Measurements from ENCODE around the gene PEX14. TPM values are rescaled to one million over a fixed set of nuclear protein-coding genes. Genes with fewer than 3 reads are reported as not detected.

The PEX14 gene
- total RNA-seq, 4 donors from 2014 or later, result 16.3 to 29.7 (median 26.2) TPM

DNA sequence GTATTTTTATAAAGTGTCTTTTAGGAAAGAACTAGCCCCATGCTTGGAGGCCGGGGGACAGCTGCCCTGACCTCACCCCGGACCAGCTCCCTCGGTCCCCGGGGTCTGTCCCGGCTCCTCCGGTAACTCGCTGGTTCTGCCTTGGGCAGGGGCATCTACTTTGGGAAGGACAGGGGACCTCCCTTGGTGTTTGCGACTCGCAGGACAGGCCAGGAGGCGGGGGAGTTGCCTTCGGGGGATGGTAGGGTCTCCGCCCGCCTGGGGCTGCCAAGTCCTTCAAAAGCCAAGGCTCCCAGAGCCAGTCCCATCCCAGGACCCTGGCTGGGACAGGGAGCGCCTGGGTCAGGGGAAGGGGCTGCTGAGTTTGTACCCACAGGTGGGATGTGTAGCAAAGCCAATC, 157.9 kb downstream of the PEX14 start:
- H3K36me3 ChIP-seq, result peaks cover 0 to 16% (median 0%) of the 10 kb centered on the region in 3 donors
- no peak for DNase-seq
- peaks cover 0 to 7% (median 0%) of the 10 kb centered on the region in 4 donors for H3K4me1 ChIP-seq
- H3K9me3 ChIP-seq, result no peaks in the 10 kb centered on the region
- no peak overlapping the region for H3K4me3 ChIP-seq
- no peak overlapping the region for H3K27ac ChIP-seq
- TF ChIP-seq, protein P1, sequence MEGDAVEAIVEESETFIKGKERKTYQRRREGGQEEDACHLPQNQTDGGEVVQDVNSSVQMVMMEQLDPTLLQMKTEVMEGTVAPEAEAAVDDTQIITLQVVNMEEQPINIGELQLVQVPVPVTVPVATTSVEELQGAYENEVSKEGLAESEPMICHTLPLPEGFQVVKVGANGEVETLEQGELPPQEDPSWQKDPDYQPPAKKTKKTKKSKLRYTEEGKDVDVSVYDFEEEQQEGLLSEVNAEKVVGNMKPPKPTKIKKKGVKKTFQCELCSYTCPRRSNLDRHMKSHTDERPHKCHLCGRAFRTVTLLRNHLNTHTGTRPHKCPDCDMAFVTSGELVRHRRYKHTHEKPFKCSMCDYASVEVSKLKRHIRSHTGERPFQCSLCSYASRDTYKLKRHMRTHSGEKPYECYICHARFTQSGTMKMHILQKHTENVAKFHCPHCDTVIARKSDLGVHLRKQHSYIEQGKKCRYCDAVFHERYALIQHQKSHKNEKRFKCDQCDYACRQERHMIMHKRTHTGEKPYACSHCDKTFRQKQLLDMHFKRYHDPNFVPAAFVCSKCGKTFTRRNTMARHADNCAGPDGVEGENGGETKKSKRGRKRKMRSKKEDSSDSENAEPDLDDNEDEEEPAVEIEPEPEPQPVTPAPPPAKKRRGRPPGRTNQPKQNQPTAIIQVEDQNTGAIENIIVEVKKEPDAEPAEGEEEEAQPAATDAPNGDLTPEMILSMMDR (IDR thresholded peaks at IDR 0.05), result no peak
- no peak for TF ChIP-seq POLR2A (IDR thresholded peaks at IDR 0.05)
- no peaks in the 10 kb centered on the region for H3K27me3 ChIP-seq

DNA sequence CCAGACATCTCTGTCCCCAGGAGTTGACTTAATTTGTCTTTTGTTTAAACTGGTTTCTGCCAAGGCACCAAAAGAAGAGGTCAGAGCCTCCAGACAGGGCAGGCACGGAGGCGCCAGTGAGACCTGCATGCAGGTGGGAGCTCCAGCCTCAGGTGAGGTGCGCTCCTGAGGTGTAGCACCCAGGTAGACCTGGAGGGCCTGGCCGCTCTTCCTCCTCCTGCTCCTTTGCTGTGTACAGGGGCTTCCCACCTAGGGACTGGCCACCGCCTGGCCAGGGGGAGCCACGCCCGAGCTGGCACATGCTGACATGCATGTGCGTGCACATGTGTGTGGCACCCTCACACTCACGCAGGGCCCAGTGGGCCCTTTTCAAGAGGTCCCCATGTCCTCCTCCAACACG, 158.7 kb downstream of the PEX14 start:
- TF ChIP-seq, protein P1 (IDR thresholded peaks at IDR 0.05), result no peak
- no peak for TF ChIP-seq POLR2A (IDR thresholded peaks at IDR 0.05)
- Histone ChIP-seq H3K4me1 (peaks cover 0 to 7% (median 0%) of the 10 kb centered on the region in 4 donors), H3K27ac (peak overlapping the region in 1 of 4 donors; percentile 2), H3K36me3 (peaks cover 0 to 21% (median 0%) of the 10 kb centered on the region in 3 donors), H3K4me3 (no peak overlapping the region), H3K27me3 (no peaks in the 10 kb centered on the region), H3K9me3 (no peaks in the 10 kb centered on the region)
- no peak for DNase-seq

DNA sequence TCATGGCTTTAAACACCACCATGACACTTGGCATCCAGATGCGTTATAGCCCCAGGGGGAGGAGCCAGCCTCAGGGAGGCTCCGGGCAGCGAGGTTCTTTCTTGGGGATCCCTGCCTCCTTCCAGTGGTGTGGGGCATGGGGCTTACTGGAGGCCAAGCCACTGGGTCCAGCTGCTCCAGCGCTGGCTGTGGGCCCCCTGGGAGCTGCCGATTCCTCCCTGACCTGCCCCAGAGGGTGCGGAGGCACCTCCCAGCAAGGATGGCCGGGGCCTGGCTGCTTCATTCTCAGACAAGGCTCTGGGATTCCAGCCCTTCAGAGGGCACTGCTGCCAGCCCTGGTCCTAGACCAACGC, 159.3 kb downstream of the PEX14 start:
- TF ChIP-seq, protein P1 (IDR thresholded peaks at IDR 0.05), result no peak
- no peak for TF ChIP-seq POLR2A (IDR thresholded peaks at IDR 0.05)
- Histone ChIP-seq H3K4me3 (no peak overlapping the region), H3K27me3 (no peaks in the 10 kb centered on the region), H3K36me3 (peaks cover 0 to 23% (median 0%) of the 10 kb centered on the region in 3 donors), H3K4me1 (peaks cover 0 to 7% (median 0%) of the 10 kb centered on the region in 4 donors), H3K27ac (peak overlapping the region in 1 of 4 donors; percentile 2), H3K9me3 (no peaks in the 10 kb centered on the region)
- no peak for DNase-seq

DNA sequence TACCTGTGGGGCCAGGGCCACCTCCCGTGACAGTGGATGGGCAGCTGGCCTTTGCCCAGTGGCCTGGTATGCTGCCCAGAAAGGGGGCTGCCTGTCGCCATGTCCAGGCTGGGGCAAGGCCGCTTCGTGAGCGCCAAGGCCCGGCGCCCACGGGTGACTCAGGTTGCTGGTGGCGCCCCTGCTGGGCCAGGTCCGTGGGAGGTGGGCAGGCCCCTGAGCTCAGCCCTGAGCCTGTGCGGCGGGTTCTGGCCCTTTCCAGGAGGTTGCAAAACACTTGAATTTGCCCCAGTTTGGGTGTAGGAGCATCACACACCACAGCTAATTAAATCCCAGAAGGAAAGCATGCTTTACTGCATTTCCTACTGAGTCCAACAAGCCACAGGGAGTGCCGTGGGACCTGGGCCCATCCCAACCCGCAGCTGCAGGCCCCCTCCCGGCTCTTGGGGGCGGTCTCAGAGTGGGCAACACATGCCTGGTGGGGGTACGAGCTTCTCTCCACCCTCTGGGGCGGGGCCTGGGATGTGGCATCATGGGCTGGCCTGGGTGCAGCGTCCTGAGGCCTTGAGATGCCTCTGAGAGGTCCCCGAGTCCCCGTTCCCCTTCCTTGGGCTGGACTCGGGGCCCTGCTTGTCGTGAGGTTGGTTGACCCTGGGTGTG, 159.8 kb downstream of the PEX14 start:
- peak overlapping the region in 3 of 4 donors; percentile 21 to 49 (median 42) for H3K27ac ChIP-seq
- peaks cover 0 to 7% (median 0%) of the 10 kb centered on the region in 4 donors for H3K4me1 ChIP-seq
- DNase-seq, result no peak
- no peak overlapping the region for H3K4me3 ChIP-seq
- no peaks in the 10 kb centered on the region for H3K9me3 ChIP-seq
- no peak for TF ChIP-seq POLR2A (IDR thresholded peaks at IDR 0.05)
- TF ChIP-seq, protein P1 (IDR thresholded peaks at IDR 0.05), result no peak
- H3K27me3 ChIP-seq, result no peaks in the 10 kb centered on the region
- H3K36me3 ChIP-seq, result peaks cover 0 to 26% (median 0%) of the 10 kb centered on the region in 3 donors

DNA sequence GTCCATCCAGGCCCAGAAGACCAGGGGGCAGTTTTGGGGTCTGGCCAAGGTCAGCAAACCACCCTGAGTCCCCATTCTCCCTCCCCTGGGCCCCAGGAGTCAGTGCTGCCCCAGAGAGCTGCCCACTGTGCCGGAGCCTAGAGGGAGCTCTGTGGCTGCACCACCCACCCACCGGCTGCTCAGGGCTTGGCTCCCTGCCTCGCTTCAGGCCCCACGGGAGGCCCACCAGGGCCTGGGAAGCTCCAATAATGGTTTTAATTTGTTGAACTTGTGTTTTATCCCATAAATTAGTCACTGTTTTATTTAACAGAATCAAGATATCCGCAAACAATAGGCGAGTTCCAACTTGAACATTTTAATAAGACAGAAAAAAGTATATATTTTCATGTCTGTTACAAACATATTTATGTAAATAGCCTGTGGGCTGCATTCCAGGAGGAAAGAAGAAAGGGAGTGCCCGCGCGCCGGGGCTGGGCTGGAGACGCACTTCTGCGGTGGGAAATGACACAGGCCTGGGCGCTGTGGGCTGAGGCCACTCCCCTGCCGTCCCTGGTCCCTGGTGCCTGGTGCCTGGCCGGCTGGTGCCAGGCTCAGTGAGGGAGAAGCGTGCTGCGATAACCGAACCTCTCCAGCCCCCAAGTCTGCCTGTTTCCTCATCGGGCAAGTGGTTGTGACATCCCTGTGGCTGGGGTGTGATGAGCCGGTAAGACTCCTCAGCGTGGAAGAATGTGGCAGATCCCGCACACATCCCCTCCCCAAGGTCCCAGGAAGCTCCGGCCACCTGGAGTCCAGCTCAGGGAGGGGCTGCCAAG, 160.5 kb downstream of the PEX14 start:
- Histone ChIP-seq H3K4me3 (no peak overlapping the region), H3K27me3 (no peaks in the 10 kb centered on the region), H3K27ac (peak overlapping the region in 3 of 4 donors; percentile 41 to 49 (median 42)), H3K4me1 (peaks cover 0 to 7% (median 0%) of the 10 kb centered on the region in 4 donors), H3K9me3 (no peaks in the 10 kb centered on the region), H3K36me3 (peaks cover 0 to 27% (median 0%) of the 10 kb centered on the region in 3 donors)
- no peak for DNase-seq
- TF ChIP-seq POLR2A (IDR thresholded peaks at IDR 0.05), result no peak
- TF ChIP-seq, protein P1 (IDR thresholded peaks at IDR 0.05), result no peak
